ENCODE data around the gene MTFR1L. TPM values are rescaled to one million over a fixed set of nuclear protein-coding genes. Genes with fewer than 3 reads are reported as not detected.

The MTFR1L gene
- total RNA-seq, 1 donor from 2014 or later: 41.4 TPM

DNA sequence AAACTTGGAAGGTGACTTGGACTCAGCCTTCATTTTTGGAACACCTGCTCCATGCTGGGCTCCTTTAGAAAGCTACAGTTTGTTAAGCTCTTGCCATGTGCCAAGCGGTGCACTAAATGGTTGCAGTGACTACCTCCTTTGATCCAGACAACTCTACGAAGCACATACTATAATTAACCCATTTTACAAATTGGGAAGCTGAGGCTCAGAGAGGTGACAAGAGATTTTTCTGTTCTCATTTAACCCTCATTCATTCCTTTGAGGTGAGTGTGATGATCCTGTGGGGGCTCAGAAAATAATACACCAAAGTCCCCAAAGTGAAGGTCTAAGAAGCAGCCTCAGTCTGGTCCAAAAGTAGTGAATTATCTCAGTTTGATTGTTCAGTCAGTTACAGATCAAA, 57.4 kb downstream of the MTFR1L start:
- no peak for DNase-seq (ENCODE audit: low spot score)

DNA sequence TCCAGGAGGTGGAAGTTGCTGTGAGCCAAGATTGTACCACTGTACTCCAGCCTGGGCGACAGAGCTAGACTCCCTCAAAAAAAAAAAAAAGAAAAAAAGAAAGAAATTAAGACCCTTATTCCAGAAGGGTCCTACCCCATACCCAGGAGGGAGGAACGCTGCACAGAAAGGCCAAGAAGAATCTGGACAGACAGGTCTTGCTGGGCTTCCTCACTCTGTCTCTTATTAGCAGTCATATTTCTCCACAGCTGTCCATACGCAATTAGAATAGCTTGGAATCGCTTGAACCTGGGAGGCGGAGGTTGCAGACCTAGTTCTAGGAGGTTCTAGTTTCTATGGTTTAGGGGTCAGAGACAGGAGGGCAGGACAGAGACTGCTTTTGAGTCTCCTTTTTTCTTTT, 58.9 kb downstream of the MTFR1L start:
- DNase-seq (ENCODE audit: low spot score): peak; percentile 34

DNA sequence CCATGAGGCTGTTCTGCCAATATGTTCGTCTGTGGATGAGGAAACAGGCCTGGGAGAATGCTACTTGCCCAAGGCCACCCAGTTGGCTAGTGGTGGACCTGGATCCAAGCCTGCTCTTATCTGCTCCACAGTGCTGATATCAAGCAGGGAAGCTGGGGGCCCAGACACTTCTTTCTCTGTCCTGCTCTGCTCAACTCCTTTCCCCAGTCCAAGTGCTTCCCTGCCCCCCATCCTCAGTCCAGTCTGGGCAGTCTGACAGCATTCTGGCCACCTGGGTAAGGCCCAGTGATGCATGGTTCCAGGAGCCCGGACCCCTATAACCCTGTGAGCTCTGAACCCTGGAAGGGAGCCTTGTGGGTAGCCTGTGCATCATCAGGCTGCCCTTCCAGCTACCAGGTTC, 59.9 kb downstream of the MTFR1L start:
- DNase-seq (ENCODE audit: low spot score): no peak

DNA sequence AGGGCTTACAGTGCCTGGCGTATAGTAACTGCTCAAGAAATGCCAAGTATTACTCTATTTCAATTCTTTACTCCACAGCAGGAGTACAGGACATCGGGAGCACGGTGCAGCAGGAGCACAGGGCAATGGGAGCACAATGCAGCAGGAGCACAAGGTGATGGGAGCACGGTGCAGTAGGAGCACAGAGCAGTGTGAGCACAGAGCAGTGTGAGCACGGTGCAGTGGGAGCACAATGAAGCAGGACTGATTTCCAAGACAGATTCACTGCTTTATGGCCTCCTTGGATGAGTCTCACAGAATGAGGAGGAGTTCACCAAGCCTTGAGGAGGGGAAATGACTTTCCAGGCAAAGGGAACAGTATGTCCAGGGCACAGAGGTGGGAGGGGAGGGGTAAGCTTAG, 60.8 kb downstream of the MTFR1L start:
- DNase-seq (ENCODE audit: low spot score): no peak

DNA sequence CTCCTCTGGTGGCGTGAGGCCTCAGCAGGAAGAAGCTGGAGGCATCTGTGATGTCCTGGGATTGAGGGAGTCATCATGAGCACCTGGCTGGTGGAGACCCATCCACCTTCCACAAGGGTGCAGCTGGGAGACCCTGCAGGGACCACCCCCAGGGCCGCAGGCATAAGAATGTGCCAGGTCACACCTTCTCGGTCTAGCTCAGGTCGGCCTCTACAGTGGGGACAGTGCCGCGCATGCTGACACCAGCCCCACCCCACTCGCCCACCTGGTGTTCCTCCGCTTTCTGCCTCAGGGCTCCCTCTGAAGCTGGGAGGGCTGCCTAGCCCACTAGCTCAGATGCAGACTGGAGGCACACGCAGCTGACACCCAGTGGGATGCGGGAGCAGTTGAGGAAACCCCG, 61.5 kb downstream of the MTFR1L start:
- no peak for DNase-seq (ENCODE audit: low spot score)

Other genes with a start within 250 kb of the MTFR1L start
- gene MAN1C1, start 203.2 kb upstream of the MTFR1L start, total RNA-seq (ENCODE audit: insufficient read depth, low replicate concordance): 16.9 TPM
- 17.8 TPM for gene SELENON, start 19.8 kb upstream of the MTFR1L start, total RNA-seq (ENCODE audit: insufficient read depth, low replicate concordance)
- gene AUNIP, start 39.5 kb downstream of the MTFR1L start, total RNA-seq (ENCODE audit: insufficient read depth, low replicate concordance): 1.4 TPM
- gene PAQR7, start 55.8 kb downstream of the MTFR1L start, total RNA-seq (ENCODE audit: insufficient read depth, low replicate concordance): 9.6 TPM
- gene STMN1, start 86.5 kb downstream of the MTFR1L start, total RNA-seq (ENCODE audit: insufficient read depth, low replicate concordance): 32.5 TPM
- gene PAFAH2, start 178.1 kb downstream of the MTFR1L start, total RNA-seq (ENCODE audit: insufficient read depth, low replicate concordance): 5.1 TPM
- gene EXTL1, start 201.8 kb downstream of the MTFR1L start, total RNA-seq (ENCODE audit: insufficient read depth, low replicate concordance): 0.48 TPM
- 1.2 TPM for gene SLC30A2, start 226.2 kb downstream of the MTFR1L start, total RNA-seq (ENCODE audit: insufficient read depth, low replicate concordance)
- 0.96 TPM for gene TRIM63, start 247.7 kb downstream of the MTFR1L start, total RNA-seq (ENCODE audit: insufficient read depth, low replicate concordance)